HG02973 (cell line): Measurements from ENCODE around the gene SIRT3.
"Not testable (repeated sequence)": the region's sequence is repeated elsewhere in the genome, so short reads cannot be mapped to it uniquely, and the experiment has no call there.

ENCODE experiments used
- ATAC-seq: cut with Tn5 transposase; IDR thresholded peaks from one replicate; pipeline ENCODE4 v1.9.1; 2021; ENCODE audit warnings: moderate library complexity; ENCODE audit not compliant: unreplicated experiment

Gene SIRT3

DNA sequence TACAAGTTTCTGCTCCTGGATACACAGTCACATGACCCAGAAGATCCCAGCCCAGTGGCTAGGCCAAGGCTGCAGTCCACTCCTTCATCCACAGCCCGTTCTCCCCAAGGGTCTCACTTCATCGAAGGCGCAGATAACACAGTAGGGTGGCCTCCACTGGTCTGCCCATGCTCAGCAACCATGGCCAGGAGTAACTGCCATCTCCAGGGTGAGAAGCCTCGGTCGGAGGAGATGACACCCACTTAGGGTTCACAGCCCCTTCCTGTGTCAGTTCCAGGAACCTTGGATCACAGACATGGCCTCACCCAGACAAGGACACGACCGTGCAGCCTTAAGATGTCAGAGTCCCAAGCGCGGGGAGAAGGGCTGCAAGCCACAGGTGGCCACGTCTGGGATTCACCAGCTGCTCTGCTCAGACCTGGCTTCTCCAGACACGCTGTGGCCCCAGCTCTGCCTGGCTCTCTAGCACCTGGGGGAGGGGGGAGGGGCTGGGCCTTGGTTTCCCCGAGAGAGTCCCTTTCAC, 31.5 kb downstream of the SIRT3 start:
- ATAC-seq: no peak

DNA sequence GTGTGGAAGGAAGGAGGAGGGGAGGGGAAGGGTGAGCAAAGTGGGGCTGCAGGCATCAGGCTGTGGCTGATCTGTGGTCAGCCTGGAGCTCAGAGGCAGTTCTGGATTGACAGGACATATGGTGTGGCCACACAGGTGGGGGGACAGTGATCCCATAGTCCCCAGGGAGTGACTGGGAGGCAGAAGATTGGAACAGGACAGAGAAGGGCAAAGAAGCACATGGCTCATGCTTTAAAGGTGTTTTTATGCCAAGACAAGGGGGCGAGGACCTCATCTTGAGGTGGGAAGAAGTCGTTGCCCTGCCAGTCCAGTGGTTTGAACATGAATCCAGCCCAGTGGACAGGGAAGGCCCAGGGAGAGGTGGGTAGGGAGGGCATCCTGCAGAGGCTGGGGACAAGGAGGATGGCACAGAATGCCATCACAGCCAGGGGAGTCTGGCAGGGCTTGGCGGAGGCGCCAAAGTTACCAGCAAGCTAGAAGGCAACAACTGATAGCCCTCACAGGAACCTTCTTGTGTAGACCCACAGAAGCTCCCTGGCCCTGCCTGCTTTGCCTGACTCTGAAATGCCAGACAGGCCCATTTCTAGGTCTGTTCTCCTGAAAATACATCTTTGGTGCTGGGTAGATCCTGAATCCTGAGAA, 32.1 kb downstream of the SIRT3 start:
- no peak for ATAC-seq

DNA sequence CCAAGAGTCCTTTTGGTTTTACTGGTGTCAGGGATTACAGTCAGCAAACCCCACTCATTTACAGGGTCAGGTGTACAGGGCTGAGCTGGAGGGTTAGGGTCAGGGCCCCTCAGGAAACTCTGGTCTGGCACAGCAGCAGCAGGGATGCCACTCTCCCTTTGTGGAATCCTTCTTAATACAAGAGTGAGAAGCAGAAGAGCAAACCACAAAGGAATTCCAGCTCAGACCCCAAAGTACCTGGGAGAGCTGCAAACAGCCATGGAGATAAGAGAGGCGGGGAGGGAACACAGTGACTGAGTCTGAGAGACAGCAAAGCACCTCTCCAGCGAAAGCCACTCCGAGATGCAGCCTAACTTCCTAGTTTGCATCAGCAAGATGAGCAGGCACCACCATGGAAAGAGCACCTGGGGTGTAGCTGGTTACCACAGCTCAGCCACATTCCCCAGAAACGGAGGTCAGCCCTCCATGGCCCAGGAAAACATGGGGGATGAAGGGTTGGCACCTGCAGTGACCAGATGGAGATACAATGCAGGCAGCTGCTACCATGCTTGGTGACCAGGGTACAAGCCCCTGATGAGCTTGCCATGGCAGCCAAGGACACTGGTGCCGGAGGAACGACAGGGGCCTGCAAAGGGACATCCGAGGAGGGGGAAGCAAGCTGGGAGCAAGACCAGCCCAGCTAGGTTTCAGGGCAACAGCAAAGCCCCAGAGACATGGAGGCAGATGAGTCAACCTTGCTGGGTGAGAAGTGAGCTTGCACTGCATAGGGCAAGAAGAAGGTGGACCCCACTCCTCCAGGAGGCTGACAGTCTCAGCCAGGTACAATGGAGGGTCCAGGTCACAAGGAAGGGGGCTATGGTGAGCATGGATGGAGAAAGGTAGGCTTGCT, 32.8 kb downstream of the SIRT3 start:
- ATAC-seq: no peak

DNA sequence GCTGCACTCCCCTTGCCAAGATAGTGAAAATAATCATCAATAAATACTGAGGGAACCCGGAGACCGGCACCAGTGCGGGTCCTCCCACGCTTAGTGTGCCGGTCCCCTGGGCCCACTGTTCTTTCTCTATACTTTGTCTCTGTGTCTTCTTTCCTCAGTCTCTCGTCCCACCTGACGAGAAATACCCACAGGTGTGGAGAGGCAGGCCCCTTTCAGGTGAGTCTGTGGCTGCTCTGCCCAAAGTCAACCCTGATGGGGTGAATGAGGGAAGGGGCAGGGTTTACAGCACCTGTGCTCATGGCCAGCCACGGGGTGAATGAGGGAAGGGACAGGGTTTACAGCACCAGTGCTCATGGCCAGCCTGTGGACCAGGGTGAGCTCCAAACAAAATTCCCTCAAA, 33.7 kb downstream of the SIRT3 start:
- no peak for ATAC-seq

DNA sequence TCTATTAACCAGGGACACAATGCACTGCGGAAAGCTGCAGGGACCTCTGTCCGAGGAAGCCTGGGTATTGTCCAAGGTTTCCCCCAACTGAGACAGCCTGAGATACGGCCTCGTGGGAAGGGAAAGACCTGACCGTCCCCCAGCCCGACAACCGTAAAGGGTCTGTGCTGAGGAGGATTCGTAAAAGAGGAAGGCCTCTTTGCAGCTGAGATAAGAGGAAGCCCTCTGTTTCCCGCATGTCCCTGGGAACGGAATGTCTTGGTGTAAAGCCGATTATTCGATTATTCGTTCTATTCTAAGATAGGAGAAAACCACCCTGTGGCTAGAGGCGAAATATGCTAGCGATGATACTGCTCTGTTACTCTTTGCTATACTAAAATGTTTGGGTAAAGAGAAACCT, 34.2 kb downstream of the SIRT3 start:
- no peak for ATAC-seq

DNA sequence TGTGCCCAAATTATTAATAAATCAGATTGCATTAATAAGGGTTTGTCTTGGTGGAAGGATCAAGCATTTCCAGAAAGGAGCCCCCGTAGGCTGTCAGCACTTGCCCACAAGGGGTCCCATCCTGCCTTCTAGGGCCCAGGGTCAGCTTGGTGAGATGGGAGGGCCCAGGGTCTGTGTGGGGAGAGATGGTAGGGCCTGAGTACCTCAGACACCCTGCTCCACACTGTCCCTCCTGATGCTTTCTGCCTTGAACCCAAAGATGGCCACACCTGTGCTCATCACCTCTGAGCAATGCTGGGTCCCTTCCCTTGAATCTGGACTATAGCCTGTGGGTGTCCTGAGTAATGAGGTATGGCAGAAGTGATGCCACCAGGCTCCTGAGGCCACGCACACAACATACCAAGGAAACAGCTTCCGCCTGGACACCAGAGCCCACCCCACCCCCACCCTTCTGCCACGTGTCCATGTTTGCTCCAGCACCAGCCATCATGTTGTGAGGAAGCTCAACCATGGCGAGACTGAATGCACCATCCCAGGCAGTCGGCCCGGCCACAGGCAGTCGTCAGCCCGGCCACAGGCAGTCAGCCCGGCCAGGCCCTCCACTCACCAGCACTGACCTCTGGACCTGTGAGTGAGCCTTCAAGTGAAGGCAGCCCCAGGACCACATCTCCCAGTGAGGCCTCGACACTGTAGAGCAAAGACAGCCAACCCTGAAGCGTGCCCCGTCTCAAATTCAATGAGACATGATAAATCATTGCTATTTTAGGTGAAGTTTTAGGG, 35.7 kb downstream of the SIRT3 start:
- ATAC-seq: no peak

DNA sequence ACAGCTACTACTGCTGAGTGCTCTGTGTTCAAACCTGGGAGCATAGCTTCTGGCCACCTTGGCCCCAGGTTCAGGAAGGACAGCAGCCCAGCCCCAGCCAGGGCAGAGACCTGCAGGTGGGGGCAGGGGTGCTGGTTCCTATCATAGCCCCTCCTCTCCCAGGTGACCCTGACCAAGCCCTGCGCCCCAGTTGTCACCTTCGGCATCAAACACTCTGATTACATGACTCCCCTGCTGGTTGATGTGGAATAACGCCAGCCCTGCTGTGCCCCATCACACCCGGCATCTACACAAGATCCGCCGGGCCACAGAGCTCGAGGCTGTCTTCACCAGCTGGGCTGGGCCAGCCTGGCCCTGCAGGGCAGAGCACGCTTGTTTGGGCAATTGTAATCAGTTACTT, 36.4 kb downstream of the SIRT3 start:
- no peak for ATAC-seq

DNA sequence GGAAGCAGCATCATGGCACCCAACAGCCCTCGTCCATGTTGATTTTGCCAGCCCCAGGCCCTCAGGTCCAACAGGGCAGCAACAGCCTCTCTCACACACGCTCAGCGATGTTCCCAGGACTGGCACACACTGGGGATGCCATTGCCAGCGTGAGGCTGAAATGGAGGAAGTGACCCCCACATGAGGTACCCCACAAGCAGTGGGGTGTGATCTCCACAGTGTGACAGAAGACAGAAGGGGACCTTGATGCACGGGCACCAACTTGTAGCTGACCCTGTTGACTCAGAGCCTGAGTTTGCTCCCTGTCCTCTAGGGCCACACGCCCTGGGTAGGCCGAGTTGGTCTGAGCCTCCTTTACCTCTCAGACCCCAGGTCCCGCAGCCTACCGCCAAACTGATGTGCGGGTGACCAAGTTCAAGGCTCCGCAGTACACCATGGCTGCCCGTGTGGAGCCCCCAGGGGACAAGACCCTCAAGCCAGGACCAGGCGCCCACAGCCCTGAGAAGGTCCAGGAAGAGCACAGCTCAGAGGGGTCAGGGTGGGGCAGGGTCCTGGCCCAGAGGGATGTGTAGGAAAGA, 37.0 kb downstream of the SIRT3 start:
- no peak for ATAC-seq

DNA sequence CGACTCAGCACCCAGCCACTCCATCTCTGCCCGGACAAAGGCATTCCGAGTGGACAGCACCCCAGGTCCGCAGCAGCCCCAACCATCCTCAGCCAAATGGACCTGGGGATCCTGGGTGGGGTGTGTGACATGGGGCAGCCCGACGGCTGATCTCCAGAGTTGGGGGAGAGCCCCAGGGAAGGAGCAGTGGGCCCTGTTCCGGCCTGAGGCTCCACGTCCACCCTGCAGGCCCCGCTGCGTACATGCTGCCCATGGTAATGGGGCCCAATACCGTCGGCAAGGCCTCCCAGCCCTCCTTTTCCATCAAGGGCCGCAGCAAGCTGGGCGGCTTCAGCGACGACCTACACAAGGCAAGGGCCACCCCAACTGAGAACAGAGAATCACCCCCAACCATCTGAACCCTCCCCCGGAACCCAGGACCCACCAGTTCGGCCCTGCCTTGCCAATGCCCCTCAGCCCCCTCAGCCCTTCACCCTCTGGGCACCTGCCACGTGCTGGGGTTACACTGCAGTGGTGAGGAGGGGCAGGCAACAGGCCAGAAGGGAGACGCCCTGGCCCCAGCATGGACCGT, 37.8 kb downstream of the SIRT3 start:
- ATAC-seq: no peak

DNA sequence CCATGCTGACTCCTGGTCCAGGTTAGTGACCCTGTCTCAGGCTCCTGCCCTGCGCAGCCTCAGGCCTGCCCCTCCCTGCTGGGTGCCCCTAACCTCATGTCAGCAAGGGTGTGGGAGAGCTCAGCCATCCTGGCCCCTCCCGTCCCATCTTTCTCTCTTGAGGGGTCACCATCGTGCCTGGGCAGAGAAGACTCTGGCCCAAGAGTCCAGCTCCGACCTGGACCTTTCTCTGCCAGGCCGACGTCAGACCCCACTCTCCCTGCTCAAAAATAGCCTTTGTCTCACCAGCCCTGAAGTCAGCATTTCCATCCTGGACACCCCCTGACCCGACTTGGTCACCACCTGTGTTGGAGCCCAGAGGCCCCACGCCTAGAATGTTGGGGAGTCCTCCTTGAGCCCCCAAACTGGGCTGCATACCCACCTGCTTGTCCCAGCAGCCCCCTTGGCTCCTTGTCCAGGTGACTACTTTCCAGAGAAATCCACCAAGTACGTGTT, 38.4 kb downstream of the SIRT3 start:
- ATAC-seq: no peak

DNA sequence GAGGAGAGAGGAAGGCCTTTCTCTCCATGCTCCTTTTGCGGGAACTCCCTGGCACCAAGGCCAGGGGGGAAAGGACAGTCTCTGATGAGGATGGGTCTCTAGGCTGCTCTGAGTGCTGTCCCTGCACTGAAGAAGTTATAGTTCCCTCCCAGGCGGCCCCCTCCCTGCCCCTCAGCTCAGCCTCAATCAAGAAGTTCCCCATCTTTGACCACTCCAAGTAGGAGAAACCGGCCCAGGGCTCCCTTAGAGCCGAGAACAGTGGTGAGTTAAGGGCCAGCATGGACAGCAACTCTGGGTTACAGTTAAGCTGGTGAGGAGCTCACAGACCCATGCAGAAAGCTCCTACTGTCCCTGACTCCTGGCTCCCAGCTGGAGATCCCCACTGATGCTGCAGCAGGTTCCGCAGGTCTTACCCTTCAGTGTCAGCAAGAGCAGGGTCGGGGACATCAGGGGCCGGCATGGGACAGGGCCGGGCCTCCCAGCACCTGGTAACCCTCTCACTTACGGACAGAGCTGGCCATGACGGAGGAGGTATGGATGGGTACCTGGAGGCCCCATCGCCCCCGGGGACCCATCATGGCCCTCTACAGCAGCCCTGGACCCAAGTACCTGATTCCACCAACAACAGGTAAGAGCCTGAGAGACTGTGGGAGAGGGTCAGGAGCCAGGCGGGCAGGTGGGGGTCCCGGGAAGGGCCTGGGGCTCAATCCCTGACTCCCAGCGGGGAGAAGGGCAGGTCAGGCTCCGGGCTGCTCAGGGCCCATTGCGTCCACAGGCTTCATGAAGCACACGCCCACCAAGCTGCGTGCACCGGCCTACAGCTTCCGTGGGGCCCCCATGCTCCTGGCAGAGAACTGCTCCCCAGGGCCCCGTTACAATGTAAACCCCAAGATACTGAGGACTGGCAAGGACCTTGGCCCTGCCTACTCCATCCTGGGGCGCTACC, 39.1 kb downstream of the SIRT3 start:
- no peak for ATAC-seq

DNA sequence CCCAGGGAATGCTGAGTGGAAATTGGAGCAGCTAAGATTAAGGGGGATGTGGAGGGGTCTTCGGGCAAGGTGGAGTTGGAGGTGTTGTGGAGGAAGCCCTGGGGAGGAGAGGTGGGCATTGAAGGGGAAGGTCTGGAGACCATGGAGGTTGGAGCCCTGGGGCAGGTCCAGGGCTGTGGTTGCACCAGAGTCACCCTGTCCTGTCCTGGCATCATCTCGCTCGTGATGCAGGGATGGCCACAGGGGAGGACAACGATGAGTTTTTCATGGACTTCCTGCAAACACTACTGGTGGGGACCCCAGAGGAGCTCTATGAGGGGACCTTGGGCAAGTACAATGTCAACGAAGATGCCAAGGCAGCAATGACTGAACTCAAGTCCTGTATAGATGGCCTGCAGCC, 42.7 kb downstream of the SIRT3 start:
- ATAC-seq: not testable (repeated sequence)

DNA sequence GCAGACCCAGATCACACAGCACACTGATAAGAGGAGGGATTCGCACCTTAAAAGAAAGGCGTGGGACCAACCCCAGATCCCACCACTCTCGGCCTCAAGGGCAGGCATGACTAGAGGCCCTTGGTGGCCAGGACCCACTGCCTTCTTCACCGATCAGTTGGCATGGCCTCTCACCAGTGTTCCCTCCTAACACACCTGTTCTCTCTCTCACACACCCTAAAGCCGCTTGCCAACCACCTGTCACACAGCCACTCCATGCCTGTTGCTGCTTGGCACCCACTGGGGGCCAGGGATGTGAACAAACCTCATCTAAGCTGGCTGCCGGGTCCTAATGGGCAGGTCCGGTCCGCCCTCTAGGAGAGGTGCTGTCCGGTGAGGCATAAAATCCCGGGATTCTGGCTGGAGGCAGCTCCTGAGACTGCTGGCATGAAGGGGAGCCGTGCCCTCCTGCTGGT, 43.4 kb downstream of the SIRT3 start, which contains the start of gene SCGB1C1:
Gene SCGB1C1 (plus strand): TSS at position 405 of the 455 bp plus-strand sequence. CDS start 22 bp downstream, at position 427.
- not testable (repeated sequence) for ATAC-seq

DNA sequence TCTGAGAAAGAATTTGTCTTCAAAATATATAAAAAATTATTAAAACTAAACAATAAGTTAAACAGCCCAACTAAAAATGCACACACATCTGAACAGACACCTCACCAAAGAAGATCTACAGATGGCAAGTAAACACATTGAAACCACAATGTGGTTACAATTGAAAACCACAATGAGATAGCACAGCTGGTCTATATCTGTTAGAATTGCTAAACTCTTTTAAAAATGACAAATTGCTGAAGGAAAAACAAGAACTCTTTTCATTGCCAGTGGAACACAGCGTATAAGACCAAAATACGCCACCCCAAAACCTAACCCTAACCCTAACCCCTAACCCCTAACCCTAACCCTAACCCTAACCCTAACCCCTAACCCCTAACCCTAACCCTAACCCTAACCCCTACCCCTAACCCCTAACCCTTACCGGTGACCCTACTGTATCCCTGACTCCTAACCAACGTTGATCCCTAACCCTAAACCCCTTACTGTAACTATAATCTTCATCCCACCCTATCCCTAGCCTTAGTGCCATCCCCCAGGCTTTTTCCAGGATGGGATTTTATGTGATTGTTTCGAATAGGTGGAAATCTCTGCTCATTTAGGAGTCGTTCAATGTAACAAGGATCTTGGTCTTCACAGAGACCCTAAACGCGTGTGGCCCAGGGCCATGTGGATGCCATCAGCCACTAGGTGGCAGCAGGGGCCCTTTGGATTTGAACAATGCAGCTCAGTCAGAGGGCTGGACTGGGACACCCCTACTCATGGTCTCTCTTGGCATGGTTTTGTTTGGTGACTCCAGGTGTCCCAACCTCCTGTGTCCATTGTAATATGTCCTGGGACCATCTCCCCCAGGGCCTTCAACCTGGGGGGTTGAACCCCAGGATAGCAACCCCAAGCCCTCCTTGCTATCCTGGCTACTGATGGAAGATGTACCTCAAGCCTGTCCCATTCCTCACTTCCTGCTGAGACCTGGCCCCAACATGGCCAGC, 44.4 kb downstream of the SIRT3 start:
- not testable (repeated sequence) for ATAC-seq

DNA sequence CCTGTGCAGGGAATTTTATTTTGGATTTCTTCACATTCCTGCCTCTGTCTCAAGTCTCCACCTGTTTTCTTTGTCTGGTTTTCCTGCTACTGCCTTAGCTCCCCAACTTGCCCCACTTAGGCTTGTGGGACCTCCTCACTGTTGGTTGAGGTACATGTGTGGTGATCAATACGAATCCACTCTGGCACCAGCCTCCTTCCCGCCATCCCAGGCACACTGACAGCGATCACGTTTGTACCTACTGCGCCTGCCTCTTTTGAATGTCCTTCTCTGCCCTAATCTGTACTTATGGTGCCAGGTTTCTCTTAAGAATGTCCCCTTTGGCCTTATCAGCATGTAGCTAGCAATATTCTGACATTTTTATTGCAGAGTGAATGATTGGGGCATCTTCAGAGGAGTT, 45.6 kb downstream of the SIRT3 start:
- not testable (repeated sequence) for ATAC-seq

DNA sequence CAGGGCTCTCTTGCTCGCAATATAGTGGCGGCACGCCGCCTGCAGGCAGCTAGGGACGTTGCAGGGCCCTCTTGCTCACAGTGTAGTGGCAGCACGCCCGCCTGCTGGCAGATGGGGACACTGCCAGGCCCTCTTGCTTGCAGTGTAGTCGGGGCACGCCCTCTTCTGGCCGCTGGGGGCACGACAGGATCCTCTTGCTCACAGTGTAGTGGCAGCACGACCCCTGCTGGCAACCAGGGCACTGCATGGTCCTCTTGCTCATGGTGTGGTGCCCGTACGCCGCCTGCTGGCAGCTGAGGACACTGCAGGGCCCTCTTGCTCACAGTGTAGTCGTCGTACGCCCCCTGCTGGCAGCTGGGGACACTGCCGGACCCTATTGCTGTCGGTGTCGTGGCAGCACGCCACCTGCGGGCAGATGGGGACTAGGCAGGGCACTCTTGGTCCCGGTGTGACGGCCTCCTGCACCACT, 46.3 kb downstream of the SIRT3 start:
- peak; percentile 78 for ATAC-seq

DNA sequence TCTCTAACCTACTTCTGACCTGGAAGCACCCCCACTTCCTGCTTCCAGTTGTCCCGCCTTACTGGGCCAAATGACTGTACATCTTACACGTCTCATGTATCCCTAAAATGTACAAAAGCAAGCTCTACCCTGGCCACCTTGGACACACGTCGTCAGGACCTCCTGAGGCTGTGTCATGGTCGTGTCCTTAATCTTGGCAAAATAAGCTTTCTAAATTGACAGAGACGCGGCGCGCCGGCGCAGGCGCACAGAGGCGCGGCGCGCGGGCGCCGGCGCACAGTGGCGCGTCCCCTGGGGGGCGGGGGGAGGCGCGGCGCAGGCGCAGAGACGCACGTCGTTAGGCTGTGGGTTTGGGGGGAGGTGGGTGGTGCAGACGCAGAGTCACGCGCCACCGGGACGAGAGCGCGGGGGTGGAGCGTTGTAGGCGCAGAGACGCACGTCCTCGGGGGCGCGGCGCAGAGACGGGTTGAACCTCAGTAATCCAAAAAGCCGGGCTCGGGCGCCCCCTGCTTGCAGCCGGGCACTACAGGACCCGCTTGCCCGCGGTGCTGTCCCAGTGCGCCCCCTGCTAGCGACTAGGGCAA, 46.9 kb downstream of the SIRT3 start:
- ATAC-seq: peak; percentile 25
